D341Med (cell line): ENCODE measurements around the gene CFAP100.

Source experiments
- DNase-seq: peaks from one replicate; pipeline ENCODE4 v3.0.0; 2012; ENCODE audit warnings: low spot score

Gene CFAP100

DNA sequence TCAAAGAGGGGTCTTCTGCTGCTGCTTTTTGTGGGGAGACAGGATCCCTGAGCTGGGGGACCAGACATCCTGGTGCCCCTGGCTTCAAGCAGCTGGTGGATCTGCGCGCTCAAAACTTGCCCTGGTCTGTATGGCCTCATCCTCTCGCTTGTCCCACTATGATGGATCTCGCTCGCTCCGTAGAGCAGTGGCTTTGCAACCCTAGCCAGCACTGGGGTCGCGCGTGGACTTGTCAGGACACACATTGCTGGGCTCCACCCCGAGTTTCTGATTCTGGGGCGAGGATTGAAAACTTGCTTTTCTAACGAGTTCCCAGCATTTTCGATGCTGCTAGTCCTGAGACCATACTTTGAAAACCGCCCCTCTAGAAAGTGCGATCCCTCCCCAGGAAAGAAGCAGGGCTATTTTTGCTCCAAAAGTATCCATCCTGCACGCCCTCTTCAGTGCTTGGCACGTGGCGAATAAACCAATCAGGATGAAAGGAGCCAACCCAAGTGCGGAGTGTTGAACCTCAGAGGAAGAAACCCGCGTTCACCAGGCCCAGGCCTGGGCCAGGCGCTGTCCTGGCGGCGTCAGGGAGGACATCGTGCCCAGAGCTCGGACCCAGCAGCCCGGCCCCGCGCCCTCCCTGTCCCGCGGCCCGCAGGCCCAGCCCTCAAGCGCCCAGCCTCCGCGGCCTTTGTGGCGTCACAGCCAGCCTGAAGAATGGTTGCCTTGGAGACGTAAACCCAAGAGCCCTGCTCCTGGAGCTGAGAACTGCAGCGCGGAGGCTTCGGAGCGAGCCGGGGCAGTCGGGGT, at the start of gene CFAP100:
Gene CFAP100 (plus strand): TSS at position 731 of the 798 bp plus-strand sequence. CDS start 1,092 bp downstream, outside the sequence.
- DNase-seq = no peak

- no peak for DNase-seq
Observed at GRCh38 chr3:126345231-126345630, 49.5 kb upstream of the CFAP100 start.

- no peak for DNase-seq
Observed at GRCh38 chr3:126345641-126346460, 48.9 kb upstream of the CFAP100 start.

GRCh38 chr3:126346466-126346865, 48.2 kb upstream of the CFAP100 start:
- no peak for DNase-seq

DNA sequence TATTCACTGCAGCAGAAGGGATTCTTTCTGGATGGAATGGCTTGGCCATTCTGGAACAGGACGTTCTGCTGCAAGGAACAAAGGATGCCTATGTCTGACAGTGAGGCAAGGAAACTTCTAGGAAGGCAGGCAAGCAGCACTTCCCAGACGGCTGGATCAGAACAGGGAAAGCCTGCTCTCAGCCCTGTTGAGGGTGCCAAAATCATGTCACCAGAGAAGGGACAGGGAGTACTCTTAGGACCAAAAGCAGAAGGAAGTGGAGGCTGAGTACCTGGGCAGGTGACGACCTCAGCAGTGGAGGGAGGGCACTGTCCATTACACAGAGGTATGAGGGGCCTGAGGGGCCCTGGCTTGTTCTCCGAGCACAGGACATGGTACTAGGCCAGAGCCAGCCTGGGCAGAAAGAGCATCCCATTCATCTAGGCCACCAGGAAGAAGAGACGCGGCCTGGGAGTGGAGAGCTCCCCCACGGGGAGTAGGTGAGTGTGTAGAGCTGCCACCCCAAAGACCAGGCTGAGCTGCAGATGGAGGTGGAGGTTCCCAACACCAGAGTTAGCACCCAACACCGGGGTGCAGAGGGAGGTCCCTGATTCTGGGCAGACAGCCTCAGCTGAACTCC, 47.1 kb upstream of the CFAP100 start:
- DNase-seq = no peak

DNA sequence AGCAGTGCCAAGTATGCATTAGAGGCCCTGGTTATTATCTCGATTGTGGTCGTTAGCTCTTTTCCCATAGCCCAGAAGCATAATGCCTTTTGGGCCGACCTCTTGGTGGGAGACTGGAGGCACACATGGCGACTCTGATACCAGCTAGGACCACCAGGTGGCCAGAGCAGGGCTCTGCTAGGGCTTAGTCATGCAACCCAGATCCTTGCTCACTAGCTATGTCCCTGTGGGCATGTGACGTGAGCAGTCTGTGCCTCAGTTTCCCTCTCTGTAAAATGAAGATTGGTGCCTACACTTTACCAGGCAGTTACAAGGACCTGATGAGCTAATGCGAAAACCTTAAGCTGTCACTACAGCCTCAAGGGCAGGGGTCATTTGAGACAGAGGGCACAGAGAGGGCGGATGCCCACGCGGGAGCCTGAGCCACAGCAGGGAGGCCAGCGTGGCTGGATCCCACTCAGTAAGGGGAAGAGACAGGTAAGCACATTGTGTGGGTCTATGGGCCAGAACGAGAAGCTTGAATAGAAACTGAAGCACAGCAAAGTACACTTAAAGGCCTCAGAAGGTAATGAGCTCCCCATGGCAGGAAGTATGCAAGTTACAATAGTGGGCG, 46.3 kb upstream of the CFAP100 start:
- no peak for DNase-seq

GRCh38 chr3:126349071-126349470, 45.6 kb upstream of the CFAP100 start:
- DNase-seq = no peak

DNA sequence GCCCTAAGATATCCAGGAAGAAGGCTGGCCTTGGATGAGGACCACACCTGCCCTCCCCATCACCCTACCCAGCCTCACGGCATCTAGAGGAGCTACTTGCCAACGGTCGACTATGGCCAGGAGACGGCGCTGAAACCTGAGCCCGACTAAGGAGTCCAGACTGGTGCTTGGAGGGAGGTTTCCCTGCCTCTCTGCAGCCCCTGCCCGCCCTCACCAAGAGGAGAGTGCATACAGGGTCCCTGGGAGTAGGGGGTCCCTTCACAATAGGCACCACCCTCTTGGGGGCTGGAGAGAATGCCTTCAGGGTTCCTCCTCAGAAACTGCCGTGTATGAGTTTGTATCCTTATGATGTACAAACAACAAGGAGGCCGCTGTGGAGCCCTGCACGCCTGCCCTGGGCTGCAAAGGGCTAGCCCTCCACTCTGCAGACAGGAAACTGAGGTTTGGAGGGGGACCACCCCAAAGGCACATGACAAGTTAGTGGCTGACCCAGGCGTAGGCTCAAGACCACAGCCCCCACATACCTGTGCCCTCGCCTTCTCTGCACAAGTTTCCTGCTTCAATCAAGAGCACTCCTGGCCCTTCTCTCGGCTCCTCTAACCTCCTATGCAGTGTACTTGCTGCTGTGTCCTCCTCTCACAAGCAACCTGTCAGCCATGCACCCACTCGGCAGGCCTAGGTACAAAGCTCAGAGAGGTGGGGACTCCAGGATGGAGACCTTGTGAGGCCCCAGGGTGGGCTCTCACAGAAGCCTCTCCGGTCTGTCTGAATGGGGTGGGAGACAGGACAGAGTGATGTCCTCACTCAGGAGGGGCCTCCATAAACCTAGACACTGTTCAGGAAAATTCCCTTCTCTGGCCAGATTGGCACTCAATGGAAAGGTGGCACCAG, 44.9 kb upstream of the CFAP100 start:
- DNase-seq = no peak

GRCh38 chr3:126350502-126351085, 44.1 kb upstream of the CFAP100 start:
- DNase-seq = no peak

DNA sequence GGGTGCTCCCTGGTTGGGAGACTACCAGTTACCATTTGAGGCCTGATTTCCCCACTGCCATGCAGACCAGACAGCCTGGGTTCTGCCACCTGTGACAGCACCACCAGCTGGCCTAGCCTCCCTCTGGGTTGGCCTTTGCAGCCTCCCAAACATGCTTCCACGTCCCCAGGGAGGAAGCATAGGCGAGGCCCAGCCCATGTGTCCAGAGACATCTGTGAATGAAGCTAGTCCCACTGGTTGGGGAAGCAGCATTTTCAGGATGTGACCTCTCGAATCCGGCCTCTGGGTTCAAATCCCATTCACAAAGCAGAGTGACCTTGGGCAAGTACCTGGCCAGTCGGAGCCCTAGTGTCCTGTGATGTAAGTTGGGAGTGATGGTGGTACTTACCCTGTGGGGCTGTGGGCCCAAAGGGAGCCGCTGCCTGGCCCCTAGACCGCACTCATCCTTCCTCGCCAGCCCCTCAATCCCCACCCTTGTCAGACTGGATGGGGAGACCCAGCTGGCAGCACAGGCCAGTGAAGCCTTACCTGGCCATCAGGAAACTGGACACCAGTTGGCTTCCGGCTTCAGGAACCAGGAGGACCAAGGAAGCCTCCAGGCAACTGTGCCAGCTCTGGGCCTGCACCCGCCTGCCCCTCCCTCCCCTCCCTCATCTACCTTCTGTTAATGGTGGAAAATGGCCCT, 43.5 kb upstream of the CFAP100 start:
- DNase-seq = no peak

GRCh38 chr3:126351771-126352475, 42.8 kb upstream of the CFAP100 start:
- no peak for DNase-seq

DNA sequence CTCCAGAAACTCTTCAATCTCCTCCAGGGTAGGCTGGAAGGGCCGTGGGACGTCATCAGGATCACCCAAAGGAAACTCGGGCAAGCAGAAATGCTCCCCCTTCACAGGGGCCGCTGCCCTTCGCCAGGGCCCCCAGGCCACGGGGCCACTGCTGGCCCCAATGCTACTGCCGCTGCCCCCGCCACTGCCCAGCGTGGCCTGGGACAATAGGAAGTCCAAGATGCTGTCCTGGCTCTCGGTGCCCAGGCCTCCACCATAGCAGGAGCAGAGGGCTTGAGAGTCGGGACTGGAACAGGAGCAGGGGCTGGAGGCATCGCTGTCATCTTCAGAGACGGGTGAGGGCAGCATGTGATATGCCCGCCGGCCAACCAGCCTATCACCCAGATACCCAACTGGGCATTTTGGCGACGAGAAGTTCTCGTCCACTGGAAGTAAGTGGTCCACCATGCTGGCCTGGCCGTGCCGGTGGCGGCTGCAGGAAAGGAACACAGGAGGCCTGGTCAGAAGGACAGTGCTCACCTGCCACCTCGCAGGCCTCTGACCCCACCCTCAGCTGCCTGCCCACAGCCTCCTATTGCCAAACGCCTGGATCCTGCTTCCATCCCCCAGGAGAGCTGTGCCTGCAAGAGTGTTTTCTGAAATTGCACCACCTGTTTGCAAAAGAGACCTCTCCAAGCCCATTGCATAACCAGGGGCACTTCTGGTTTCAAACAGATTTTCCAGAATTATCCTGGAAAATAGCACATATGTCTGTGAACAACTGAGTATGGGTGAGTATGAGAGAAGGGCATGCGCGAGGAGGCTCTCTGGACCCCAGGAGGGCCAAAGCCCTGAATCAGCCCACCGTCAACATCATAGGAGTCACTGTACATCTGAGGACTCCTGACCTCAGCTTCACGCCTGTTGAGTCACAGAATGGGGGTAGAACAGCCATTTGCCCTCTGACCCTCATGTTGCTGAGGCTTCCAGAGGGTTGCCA, 41.9 kb upstream of the CFAP100 start:
- no peak for DNase-seq

DNA sequence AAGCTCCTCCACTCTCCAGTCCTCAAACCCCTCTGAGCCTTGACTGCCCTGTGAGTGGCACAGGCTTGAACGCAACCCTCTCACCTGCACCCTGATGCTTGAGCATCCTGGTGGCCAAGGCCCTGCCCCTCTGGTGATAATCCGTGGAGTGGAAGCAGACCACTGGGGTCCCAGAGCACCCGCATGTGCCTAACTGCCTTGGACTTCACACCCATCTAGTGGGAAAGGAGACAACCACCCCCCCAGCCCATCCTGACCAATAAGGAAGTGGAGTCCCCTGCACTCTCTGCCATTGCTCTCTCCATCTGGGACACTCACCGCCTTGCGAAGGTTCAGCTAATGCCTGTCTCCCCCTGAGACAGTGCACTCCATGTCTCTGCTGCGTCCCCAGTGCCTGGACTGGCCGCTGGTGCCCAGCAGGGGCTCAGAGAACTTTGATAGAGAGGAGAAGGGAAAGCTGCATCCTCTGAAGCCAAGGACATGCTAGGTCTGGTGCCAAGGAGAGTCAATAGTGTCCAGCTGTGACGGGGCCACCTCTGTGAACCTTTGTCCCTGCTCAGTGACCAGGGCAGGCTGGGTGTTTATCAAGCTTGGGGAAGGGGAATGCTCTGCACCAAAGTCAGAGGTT, 40.9 kb upstream of the CFAP100 start:
- no peak for DNase-seq

- DNase-seq = no peak
Observed at GRCh38 chr3:126354776-126355175, 39.9 kb upstream of the CFAP100 start.

GRCh38 chr3:126355251-126355650, 39.5 kb upstream of the CFAP100 start:
- DNase-seq = no peak

GRCh38 chr3:126355777-126356372, 38.8 kb upstream of the CFAP100 start:
- DNase-seq = peak; percentile 48
